ENCODE measurements around the gene CTH. TPM values are rescaled to one million over a fixed set of nuclear protein-coding genes. Genes with fewer than 3 reads are reported as not detected.
"Not testable (repeated sequence)": the region's sequence is repeated elsewhere in the genome, so short reads cannot be mapped to it uniquely, and the experiment has no call there.

Gene CTH
- total RNA-seq, 2 donors from 2014 or later, result 19.1 to 26.2 TPM

GRCh38 chr1:70372426-70372825 lies 38.6 kb upstream of the CTH start:
- H3K27ac ChIP-seq (ENCODE audit: low read depth, low read length), result no peak overlapping the region
- 92 to 97% methylated on average over 4 of the region's 4 CpGs for WGBS, 2 experiments (ENCODE audit: insufficient coverage in 1 of 2, insufficient read length in 1 of 2)
- H3K27ac Mint-ChIP-seq, result no peak overlapping the region
- H3K9ac ChIP-seq (ENCODE audit: extremely low read depth, low read length, poor library complexity, severe bottlenecking), result no peak overlapping the region
- no peaks in the 10 kb centered on the region for H3K36me3 ChIP-seq (ENCODE audit: control insufficient read depth, insufficient read depth, low read length)
- no peaks in the 10 kb centered on the region for H3K27me3 Mint-ChIP-seq (ENCODE audit: insufficient read depth)
- no peaks in the 10 kb centered on the region for H3K9me3 ChIP-seq (ENCODE audit: control insufficient read depth, low read length)
- TF ChIP-seq, protein P1, sequence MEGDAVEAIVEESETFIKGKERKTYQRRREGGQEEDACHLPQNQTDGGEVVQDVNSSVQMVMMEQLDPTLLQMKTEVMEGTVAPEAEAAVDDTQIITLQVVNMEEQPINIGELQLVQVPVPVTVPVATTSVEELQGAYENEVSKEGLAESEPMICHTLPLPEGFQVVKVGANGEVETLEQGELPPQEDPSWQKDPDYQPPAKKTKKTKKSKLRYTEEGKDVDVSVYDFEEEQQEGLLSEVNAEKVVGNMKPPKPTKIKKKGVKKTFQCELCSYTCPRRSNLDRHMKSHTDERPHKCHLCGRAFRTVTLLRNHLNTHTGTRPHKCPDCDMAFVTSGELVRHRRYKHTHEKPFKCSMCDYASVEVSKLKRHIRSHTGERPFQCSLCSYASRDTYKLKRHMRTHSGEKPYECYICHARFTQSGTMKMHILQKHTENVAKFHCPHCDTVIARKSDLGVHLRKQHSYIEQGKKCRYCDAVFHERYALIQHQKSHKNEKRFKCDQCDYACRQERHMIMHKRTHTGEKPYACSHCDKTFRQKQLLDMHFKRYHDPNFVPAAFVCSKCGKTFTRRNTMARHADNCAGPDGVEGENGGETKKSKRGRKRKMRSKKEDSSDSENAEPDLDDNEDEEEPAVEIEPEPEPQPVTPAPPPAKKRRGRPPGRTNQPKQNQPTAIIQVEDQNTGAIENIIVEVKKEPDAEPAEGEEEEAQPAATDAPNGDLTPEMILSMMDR (conservative IDR thresholded peaks at IDR 0.05), result no peak
- H3K4me1 Mint-ChIP-seq, result peaks cover 16% of the 10 kb centered on the region
- no peak for DNase-seq
- H3K27me3 ChIP-seq (ENCODE audit: control insufficient read depth, insufficient read depth, low read length, poor library complexity, severe bottlenecking), result no peaks in the 10 kb centered on the region
- peaks cover 4% of the 10 kb centered on the region for H3K9me3 Mint-ChIP-seq
- H3K4me1 ChIP-seq (ENCODE audit: control insufficient read depth, insufficient read depth, low read length), result peaks cover 13% of the 10 kb centered on the region
- peaks cover 8% of the 10 kb centered on the region for H3K36me3 Mint-ChIP-seq (ENCODE audit: low read depth)
- H3K4me3 Mint-ChIP-seq, result no peak overlapping the region
- H3K4me3 ChIP-seq (ENCODE audit: low read length), result no peak overlapping the region

- H3K36me3 Mint-ChIP-seq (ENCODE audit: low read depth); H3K36me3 ChIP-seq (ENCODE audit: control insufficient read depth, insufficient read depth, low read length); H3K4me3 ChIP-seq (ENCODE audit: low read length); H3K27ac ChIP-seq (ENCODE audit: low read depth, low read length); H3K27me3 Mint-ChIP-seq (ENCODE audit: insufficient read depth); H3K9me3 ChIP-seq (ENCODE audit: control insufficient read depth, low read length); H3K27me3 ChIP-seq (ENCODE audit: control insufficient read depth, insufficient read depth, low read length, poor library complexity, severe bottlenecking); H3K27ac Mint-ChIP-seq; H3K9me3 Mint-ChIP-seq; H3K4me3 Mint-ChIP-seq: not testable (repeated sequence)
- Histone ChIP-seq H3K9ac (ENCODE audit: extremely low read depth, low read length, poor library complexity, severe bottlenecking) (peak overlapping the region; percentile 35), H3K4me1 (ENCODE audit: control insufficient read depth, insufficient read depth, low read length) (peaks cover 13% of the 10 kb centered on the region)
- WGBS, 2 experiments (ENCODE audit: insufficient coverage in 1 of 2, insufficient read length in 1 of 2), result 27 to 33% methylated on average over 1 to 2 of the region's 2 CpGs
- peaks cover 16% of the 10 kb centered on the region for H3K4me1 Mint-ChIP-seq
- DNase-seq, result peak; percentile 91
Measured at GRCh38 chr1:70373580-70373979, 37.5 kb upstream of the CTH start.

DNA sequence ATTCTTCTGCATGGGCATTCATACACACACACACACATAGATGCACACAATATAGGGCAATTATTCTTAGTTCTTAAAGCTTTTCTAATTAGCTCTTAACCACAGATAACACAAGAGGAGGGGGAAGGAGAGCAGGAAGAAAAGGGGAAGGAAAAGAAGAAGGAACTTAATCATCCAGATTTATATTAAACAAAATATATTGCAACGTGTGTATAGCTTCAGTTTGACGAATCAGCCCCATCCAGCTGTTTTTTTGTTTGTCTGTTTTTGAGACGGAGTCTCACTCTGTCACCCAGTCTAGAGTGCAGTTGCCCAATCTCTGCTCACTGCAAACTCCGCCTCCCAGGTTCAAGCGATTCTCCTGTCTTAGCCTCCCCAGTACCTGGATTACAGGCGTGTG lies 34.9 kb upstream of the CTH start:
- Histone ChIP-seq H3K27me3 (ENCODE audit: control insufficient read depth, insufficient read depth, low read length, poor library complexity, severe bottlenecking) (no peaks in the 10 kb centered on the region), H3K4me3 (ENCODE audit: low read length) (no peak overlapping the region), H3K27ac (ENCODE audit: low read depth, low read length) (no peak overlapping the region), H3K9me3 (ENCODE audit: control insufficient read depth, low read length) (no peaks in the 10 kb centered on the region), H3K4me1 (ENCODE audit: control insufficient read depth, insufficient read depth, low read length) (peaks cover 7% of the 10 kb centered on the region), H3K9ac (ENCODE audit: extremely low read depth, low read length, poor library complexity, severe bottlenecking) (no peak overlapping the region), H3K36me3 (ENCODE audit: control insufficient read depth, insufficient read depth, low read length) (no peaks in the 10 kb centered on the region)
- no peak for DNase-seq
- 96 to 98% methylated on average over 5 to 6 of the region's 6 CpGs for WGBS, 2 experiments (ENCODE audit: insufficient coverage in 1 of 2, insufficient read length in 1 of 2)
- H3K27ac Mint-ChIP-seq, result no peak overlapping the region
- H3K27me3 Mint-ChIP-seq (ENCODE audit: insufficient read depth), result no peaks in the 10 kb centered on the region
- no peaks in the 10 kb centered on the region for H3K36me3 Mint-ChIP-seq (ENCODE audit: low read depth)
- H3K4me3 Mint-ChIP-seq, result no peak overlapping the region
- TF ChIP-seq, protein P1 (conservative IDR thresholded peaks at IDR 0.05), result no peak
- H3K9me3 Mint-ChIP-seq, result no peaks in the 10 kb centered on the region
- H3K4me1 Mint-ChIP-seq, result peaks cover 16% of the 10 kb centered on the region

DNA sequence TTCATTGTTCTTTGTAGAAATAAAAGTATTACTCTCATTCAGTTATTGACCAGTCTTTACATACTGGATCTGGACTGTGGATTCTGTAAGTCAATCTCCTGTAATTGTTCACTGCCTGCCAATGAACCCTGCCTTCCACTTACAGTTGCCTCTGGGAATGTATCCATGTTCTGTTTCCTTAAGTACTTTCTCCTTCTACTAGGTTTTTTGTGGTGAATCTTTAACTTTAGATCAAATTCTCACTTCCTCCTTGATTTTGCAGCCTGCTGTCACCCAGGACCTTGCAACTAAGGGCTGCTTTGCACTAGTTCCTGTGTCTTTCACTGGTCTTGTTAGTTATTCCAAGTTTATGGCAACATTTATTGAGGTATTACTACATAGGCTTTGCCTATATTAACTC lies 28.4 kb upstream of the CTH start:
- Histone ChIP-seq H3K27ac (ENCODE audit: low read depth, low read length) (no peak overlapping the region), H3K4me1 (ENCODE audit: control insufficient read depth, insufficient read depth, low read length) (no peaks in the 10 kb centered on the region), H3K27me3 (ENCODE audit: control insufficient read depth, insufficient read depth, low read length, poor library complexity, severe bottlenecking) (no peaks in the 10 kb centered on the region), H3K9ac (ENCODE audit: extremely low read depth, low read length, poor library complexity, severe bottlenecking) (no peak overlapping the region), H3K9me3 (ENCODE audit: control insufficient read depth, low read length) (no peaks in the 10 kb centered on the region), H3K4me3 (ENCODE audit: low read length) (no peak overlapping the region), H3K36me3 (ENCODE audit: control insufficient read depth, insufficient read depth, low read length) (no peaks in the 10 kb centered on the region)
- Mint-ChIP-seq H3K4me1 (peaks cover 9% of the 10 kb centered on the region), H3K27me3 (ENCODE audit: insufficient read depth) (no peaks in the 10 kb centered on the region), H3K9me3 (no peaks in the 10 kb centered on the region), H3K27ac (no peak overlapping the region), H3K4me3 (no peak overlapping the region), H3K36me3 (ENCODE audit: low read depth) (no peaks in the 10 kb centered on the region)
- TF ChIP-seq, protein P1 (conservative IDR thresholded peaks at IDR 0.05), result no peak
- DNase-seq, result no peak
